ENCODE measurements around the gene RPL28. TPM values are rescaled to one million over a fixed set of nuclear protein-coding genes. Genes with fewer than 3 reads are reported as not detected.

Gene RPL28
- total RNA-seq, 4 donors from 2014 or later, result 20.7 to 1,084 (median 431) TPM

DNA sequence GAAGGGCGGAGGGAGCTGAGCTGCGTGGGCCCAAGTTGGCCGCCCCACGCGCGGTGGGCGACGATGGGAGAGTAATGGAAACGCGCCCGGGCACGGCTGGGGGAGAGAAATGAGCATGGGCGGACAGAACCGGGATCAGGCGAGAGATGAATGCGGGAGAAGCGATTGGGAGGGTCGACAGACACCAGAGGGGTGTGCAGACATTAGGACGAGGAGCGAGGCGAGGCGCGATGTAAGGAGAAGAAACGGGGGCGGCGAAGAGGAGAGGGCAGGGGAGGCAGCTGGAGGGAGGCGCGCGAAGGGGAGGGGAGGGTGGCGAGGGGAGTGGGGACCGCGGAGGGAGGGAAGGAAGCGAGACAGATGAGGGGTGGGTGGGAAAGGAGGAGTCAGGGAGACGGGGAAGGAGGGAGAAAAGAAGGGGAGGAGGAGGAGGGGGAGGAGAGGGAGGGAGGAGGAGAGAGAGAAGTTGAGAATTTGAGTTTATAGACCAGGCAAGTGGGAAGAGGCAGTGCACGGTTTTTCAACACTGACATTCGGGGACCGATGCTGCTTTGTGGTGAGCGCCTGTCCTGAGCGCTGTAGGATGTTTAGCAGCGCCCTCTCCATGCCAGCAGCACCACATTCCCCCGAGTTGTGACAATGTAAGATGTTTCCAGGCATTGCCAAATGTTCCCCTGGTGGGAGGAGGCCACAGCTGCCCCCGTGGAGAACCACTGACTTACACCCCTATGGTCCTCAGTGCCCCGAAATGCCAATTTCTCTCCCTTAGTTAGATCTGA, 57.5 kb downstream of the RPL28 start, which contains the start of gene SHISA7:
SHISA7 (minus strand) TSS at position 256 of the 779 bp plus-strand sequence. CDS start 437 bp downstream, outside the sequence.
- H3K9me3 ChIP-seq, result no peaks in the 10 kb centered on the region
- TF ChIP-seq, protein P1, sequence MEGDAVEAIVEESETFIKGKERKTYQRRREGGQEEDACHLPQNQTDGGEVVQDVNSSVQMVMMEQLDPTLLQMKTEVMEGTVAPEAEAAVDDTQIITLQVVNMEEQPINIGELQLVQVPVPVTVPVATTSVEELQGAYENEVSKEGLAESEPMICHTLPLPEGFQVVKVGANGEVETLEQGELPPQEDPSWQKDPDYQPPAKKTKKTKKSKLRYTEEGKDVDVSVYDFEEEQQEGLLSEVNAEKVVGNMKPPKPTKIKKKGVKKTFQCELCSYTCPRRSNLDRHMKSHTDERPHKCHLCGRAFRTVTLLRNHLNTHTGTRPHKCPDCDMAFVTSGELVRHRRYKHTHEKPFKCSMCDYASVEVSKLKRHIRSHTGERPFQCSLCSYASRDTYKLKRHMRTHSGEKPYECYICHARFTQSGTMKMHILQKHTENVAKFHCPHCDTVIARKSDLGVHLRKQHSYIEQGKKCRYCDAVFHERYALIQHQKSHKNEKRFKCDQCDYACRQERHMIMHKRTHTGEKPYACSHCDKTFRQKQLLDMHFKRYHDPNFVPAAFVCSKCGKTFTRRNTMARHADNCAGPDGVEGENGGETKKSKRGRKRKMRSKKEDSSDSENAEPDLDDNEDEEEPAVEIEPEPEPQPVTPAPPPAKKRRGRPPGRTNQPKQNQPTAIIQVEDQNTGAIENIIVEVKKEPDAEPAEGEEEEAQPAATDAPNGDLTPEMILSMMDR (IDR thresholded peaks at IDR 0.05), result no peak
- TF ChIP-seq POLR2A (IDR thresholded peaks at IDR 0.05), result no peak
- intact Hi-C loops (cut with DNase I; ENCODE audit: low total_unique reads), result no loop called here
- no peak for DNase-seq
- H3K4me1 ChIP-seq, result no peaks in the 10 kb centered on the region
- no peak within 1 kb of the TSS for H3K27ac ChIP-seq
- no peaks in the 10 kb centered on the region for H3K36me3 ChIP-seq
- H3K27me3 ChIP-seq, result peaks cover 15 to 44% of the 10 kb centered on the region in 2 donors
- no peak within 1 kb of the TSS for H3K4me3 ChIP-seq

DNA sequence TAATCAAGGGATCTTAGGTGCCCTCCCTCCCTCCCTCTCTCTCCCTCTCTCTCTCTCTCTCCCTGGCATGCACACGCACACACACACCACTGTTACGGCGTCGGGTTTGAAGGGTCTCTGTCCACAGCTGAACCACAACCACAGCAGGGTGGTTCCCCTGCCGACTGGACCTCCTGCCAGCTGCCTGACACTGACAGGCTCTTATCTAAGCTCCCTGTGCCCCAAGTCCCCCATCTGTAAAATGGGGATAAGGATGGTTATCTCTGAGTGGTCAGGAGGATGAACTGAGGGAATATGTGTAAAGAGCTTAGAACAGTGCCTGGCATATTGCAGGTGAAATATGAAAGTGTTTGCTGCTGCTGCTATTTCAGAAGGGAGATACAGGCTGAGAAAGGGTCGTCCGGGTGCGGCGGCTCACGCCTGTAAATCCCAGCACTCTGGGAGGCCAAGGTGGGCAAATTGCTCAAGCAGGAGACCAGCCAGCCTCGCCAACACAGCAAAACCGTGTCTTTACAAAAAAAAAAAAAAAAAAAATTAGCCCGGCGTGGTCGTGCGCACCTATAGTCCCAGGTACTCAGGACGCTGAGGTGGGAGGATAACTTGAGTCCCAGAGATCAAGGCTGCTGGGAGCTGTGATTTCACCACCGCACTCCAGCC, 58.2 kb downstream of the RPL28 start:
- intact Hi-C loops (cut with DNase I; ENCODE audit: low total_unique reads), result no loop called here
- Histone ChIP-seq H3K4me1 (no peaks in the 10 kb centered on the region), H3K36me3 (no peaks in the 10 kb centered on the region), H3K9me3 (no peaks in the 10 kb centered on the region), H3K27ac (no peak overlapping the region), H3K4me3 (no peak overlapping the region), H3K27me3 (peaks cover 12 to 41% of the 10 kb centered on the region in 2 donors)
- no peak for DNase-seq
- TF ChIP-seq POLR2A (IDR thresholded peaks at IDR 0.05), result no peak
- TF ChIP-seq, protein P1 (IDR thresholded peaks at IDR 0.05), result no peak

DNA sequence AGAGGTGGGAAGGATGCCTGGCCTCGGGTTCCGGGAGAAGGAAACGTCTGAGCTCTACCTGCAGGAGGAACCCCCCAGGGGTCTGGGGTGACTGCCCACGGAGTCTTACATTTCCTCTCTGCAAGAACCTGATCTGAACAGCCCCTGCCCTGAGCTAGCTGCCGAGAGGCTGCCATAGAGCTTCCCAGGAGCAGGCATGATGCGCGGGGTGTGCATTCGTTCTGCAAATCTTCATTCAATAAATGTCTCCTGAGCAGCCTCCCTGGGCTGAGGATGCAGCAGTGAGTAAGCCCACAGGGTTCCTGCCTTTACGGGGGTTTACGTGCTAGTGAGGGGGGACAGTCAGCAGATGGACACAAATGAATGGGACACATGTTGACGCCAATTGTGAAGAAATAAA, 58.9 kb downstream of the RPL28 start:
- H3K9me3 ChIP-seq, result no peaks in the 10 kb centered on the region
- no peak for DNase-seq
- intact Hi-C loops (cut with DNase I; ENCODE audit: low total_unique reads), result no loop called here
- no peaks in the 10 kb centered on the region for H3K4me1 ChIP-seq
- TF ChIP-seq, protein P1 (IDR thresholded peaks at IDR 0.05), result no peak
- no peak for TF ChIP-seq POLR2A (IDR thresholded peaks at IDR 0.05)
- peaks cover 14 to 47% of the 10 kb centered on the region in 2 donors for H3K27me3 ChIP-seq
- no peak overlapping the region for H3K4me3 ChIP-seq
- no peak overlapping the region for H3K27ac ChIP-seq
- H3K36me3 ChIP-seq, result no peaks in the 10 kb centered on the region

DNA sequence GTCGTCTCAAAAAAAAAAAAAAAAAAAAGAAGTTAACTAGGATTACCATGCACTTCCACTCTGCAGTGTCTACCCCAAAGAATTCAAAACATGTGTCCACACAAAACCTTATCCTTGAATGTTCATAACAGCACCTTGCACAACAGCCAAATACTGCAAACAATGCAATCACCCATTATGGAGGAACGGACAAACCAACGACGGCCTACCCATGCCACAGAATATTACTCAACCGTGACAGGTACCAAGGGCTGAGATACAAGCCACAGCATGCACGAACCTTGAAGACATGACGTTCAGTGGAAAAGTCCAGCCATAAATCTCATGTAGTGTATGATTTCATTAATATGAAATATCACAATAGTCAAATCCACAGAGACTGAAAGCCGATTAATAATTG, 60.3 kb downstream of the RPL28 start:
- intact Hi-C loops (cut with DNase I; ENCODE audit: low total_unique reads), result no loop called here
- H3K4me1 ChIP-seq, result peaks cover 0 to 2% of the 10 kb centered on the region in 2 donors
- H3K4me3 ChIP-seq, result no peak overlapping the region
- TF ChIP-seq, protein P1 (IDR thresholded peaks at IDR 0.05), result no peak
- TF ChIP-seq POLR2A (IDR thresholded peaks at IDR 0.05), result no peak
- no peaks in the 10 kb centered on the region for H3K36me3 ChIP-seq
- DNase-seq, result no peak
- no peak overlapping the region for H3K27ac ChIP-seq
- H3K27me3 ChIP-seq, result peaks cover 9 to 43% of the 10 kb centered on the region in 2 donors
- H3K9me3 ChIP-seq, result no peaks in the 10 kb centered on the region

All from uterus (tissue), 4 donors.